ENCODE measurements around the gene TOMM5.

Gene TOMM5

DNA sequence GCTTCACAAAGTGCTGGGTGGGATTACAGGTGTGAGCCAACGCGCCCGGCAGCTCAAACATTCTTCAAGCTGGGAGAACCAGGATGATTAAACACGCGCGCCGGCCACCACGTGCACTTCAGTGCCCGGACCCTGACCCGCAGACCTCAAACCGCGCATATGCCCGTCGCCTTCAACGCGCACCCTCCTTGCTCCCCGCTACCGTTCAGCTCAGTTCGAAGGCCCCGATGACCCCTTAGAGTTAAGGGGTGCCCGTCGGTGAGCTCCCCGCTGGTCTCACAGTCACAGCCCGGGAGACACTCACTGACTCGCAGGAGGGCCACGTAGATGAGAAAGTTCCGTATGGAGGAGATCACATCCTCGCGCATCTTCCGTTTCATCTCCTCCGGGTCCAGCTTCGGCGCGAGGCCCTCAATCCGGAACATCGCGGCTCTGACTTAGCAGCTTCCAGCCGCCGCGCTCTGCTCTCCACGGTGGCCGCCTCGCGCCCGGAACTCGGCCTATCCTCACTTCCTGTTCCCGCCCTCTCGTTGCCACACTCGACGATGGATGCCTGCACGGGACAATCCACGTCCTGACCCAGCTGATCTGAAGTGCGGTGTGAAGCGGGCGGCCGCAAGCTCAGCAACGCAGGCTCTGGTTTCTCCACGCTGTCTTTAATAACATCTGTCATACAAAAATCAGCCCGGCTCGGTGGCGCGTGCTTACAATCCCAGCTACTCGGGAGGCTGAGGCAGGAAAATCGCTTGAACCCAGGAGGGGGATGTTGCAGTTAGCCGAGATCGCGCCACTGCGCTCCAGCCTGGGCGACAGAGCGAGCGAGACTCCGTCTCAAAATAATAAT lies at the start of gene TOMM5:
Gene TOMM5 (minus strand): TSS at position 490 of the 844 bp plus-strand sequence. CDS start 65 bp downstream, at position 425.
- no peaks in the 10 kb centered on the region for H3K27me3 ChIP-seq (ENCODE audit: control insufficient read depth in 1 of 2, insufficient read depth in 2 of 2, low read length in 2 of 2)
- peak within 1 kb of the TSS; percentile 98 to 99 for H3K4me3 ChIP-seq (ENCODE audit: low read length in 2 of 2)
- peaks cover 16% of the 10 kb centered on the region for H3K4me1 ChIP-seq (ENCODE audit: control insufficient read depth, insufficient read depth, low read length)
- H3K9me3 ChIP-seq (ENCODE audit: control insufficient read depth in 2 of 2, low read length in 2 of 2) = no peaks in the 10 kb centered on the region
- peak within 1 kb of the TSS; percentile 96 to 97 for H3K9ac ChIP-seq (ENCODE audit: low read length in 2 of 2)
- H3K36me3 ChIP-seq (ENCODE audit: control insufficient read depth in 2 of 2, insufficient read depth in 2 of 2, low read length in 2 of 2) = peaks cover 8 to 14% of the 10 kb centered on the region in 2 donors
- H3K27ac ChIP-seq (ENCODE audit: low read length) = peak within 1 kb of the TSS; percentile 80

DNA sequence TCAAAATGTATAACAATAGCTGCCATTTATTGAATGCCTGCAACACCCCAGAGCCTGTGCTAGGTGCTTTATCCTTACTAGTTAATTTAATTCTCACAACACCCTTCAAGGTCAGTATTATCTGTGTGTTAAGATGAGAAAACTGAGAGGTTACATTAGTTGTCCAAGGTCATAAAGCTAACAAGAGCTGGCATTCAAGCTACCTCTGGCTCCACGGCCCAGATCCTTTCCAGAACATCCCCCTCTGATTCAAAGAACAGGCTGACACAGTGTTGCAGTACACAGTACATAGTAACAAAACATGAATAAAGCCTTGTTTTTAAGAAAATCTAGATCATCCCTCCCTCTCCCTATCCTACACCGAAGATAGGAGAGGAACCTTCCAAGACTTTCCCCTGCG lies 48.9 kb upstream of the TOMM5 start:
- Histone ChIP-seq H3K4me3 (ENCODE audit: low read length in 2 of 2) (no peak overlapping the region), H3K27ac (ENCODE audit: low read length) (no peak overlapping the region), H3K4me1 (ENCODE audit: control insufficient read depth, insufficient read depth, low read length) (no peaks in the 10 kb centered on the region), H3K36me3 (ENCODE audit: control insufficient read depth in 2 of 2, insufficient read depth in 2 of 2, low read length in 2 of 2) (no peaks in the 10 kb centered on the region), H3K9ac (ENCODE audit: low read length in 2 of 2) (no peak overlapping the region), H3K9me3 (ENCODE audit: control insufficient read depth in 2 of 2, low read length in 2 of 2) (no peaks in the 10 kb centered on the region), H3K27me3 (ENCODE audit: control insufficient read depth in 1 of 2, insufficient read depth in 2 of 2, low read length in 2 of 2) (peaks cover 0 to 8% of the 10 kb centered on the region in 2 donors)

DNA sequence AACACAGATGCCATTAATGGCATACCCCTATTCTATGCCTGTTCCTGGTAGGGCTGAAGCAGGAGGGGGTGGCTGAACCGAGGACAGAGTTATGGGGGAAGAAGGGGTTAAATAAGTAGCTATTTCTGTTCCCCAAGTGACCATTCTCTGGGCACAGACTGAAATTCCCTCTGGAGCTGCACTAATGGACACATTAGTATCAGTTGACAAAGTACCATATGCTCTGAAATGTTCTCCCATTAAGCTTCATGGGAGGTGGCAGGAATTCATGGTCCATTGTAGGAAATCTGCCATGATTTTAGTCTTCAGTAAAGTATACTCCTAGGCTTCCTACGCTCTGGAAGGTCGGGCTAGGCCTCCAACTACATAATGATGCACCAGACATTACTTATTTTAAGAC lies 47.8 kb upstream of the TOMM5 start:
- Histone ChIP-seq H3K27ac (ENCODE audit: low read length) (no peak overlapping the region), H3K4me1 (ENCODE audit: control insufficient read depth, insufficient read depth, low read length) (no peaks in the 10 kb centered on the region)

DNA sequence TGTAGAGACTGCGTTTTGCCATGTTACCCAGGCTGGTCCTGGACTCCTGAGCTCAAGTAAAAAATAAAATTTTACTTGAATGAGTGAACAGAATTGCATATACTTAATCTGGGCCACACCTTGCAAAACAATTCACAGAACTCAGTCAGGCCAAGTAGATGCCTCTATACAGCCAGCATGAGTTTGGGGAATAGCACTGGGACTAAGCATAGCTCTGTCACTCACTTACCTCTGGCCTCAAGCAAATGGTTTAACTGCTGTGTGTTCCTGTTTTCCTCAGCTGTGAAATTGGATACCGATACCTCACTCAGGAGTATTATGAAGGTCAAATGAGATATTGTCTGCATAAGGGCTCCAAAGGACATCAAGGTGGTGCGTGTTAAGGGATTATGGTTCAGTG lies 47.4 kb upstream of the TOMM5 start:
- no peak overlapping the region for H3K9ac ChIP-seq (ENCODE audit: low read length in 2 of 2)
- H3K4me3 ChIP-seq (ENCODE audit: low read length in 2 of 2) = no peak overlapping the region
- H3K4me1 ChIP-seq (ENCODE audit: control insufficient read depth, insufficient read depth, low read length) = no peaks in the 10 kb centered on the region
- H3K27me3 ChIP-seq (ENCODE audit: control insufficient read depth in 1 of 2, insufficient read depth in 2 of 2, low read length in 2 of 2) = peaks cover 0 to 8% of the 10 kb centered on the region in 2 donors
- H3K9me3 ChIP-seq (ENCODE audit: control insufficient read depth in 2 of 2, low read length in 2 of 2) = no peaks in the 10 kb centered on the region
- no peak overlapping the region for H3K27ac ChIP-seq (ENCODE audit: low read length)
- no peaks in the 10 kb centered on the region for H3K36me3 ChIP-seq (ENCODE audit: control insufficient read depth in 2 of 2, insufficient read depth in 2 of 2, low read length in 2 of 2)

More for the DNA sequence above, 47.8 kb upstream of the TOMM5 start:
- no peaks in the 10 kb centered on the region for H3K36me3 ChIP-seq (ENCODE audit: control insufficient read depth in 2 of 2, insufficient read depth in 2 of 2, low read length in 2 of 2)
- H3K9ac ChIP-seq (ENCODE audit: low read length in 2 of 2) = no peak overlapping the region
- H3K4me3 ChIP-seq (ENCODE audit: low read length in 2 of 2) = no peak overlapping the region
- H3K9me3 ChIP-seq (ENCODE audit: control insufficient read depth in 2 of 2, low read length in 2 of 2) = no peaks in the 10 kb centered on the region
- H3K27me3 ChIP-seq (ENCODE audit: control insufficient read depth in 1 of 2, insufficient read depth in 2 of 2, low read length in 2 of 2) = peaks cover 0 to 8% of the 10 kb centered on the region in 2 donors

DNA sequence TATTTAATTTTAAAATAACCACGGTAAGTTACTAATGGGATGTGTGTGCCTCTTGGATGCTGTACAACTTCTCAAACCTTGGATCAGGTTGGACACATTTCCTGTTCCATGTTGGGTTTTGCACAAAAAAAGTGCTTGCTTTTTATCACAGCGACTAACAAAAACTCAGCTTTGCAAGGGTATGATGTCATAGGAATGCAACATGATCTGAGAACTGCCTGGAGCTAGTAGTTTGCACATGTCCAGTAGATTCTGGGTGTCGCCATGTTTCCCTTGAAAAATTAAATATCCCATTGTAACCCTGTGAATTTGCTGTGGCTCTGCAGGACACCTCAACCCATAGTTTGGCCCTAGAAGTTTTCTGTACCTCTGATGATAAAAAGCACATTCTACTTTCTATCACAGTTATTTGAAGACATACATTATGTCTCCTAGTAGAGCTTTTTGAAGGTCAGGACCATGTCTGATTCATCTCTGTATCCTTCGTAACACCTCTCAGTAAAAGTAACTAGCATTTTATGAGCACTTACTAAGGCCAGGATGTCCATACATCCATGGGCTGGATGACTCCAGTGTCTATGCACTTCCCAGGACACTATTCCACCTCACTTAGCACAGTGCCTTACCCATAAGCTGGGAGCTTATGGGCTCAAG lies 46.8 kb upstream of the TOMM5 start:
- Histone ChIP-seq H3K9ac (ENCODE audit: low read length in 2 of 2) (no peak overlapping the region), H3K27me3 (ENCODE audit: control insufficient read depth in 1 of 2, insufficient read depth in 2 of 2, low read length in 2 of 2) (peaks cover 0 to 8% of the 10 kb centered on the region in 2 donors), H3K27ac (ENCODE audit: low read length) (no peak overlapping the region), H3K4me1 (ENCODE audit: control insufficient read depth, insufficient read depth, low read length) (no peaks in the 10 kb centered on the region), H3K36me3 (ENCODE audit: control insufficient read depth in 2 of 2, insufficient read depth in 2 of 2, low read length in 2 of 2) (no peaks in the 10 kb centered on the region), H3K4me3 (ENCODE audit: low read length in 2 of 2) (no peak overlapping the region), H3K9me3 (ENCODE audit: control insufficient read depth in 2 of 2, low read length in 2 of 2) (no peaks in the 10 kb centered on the region)

DNA sequence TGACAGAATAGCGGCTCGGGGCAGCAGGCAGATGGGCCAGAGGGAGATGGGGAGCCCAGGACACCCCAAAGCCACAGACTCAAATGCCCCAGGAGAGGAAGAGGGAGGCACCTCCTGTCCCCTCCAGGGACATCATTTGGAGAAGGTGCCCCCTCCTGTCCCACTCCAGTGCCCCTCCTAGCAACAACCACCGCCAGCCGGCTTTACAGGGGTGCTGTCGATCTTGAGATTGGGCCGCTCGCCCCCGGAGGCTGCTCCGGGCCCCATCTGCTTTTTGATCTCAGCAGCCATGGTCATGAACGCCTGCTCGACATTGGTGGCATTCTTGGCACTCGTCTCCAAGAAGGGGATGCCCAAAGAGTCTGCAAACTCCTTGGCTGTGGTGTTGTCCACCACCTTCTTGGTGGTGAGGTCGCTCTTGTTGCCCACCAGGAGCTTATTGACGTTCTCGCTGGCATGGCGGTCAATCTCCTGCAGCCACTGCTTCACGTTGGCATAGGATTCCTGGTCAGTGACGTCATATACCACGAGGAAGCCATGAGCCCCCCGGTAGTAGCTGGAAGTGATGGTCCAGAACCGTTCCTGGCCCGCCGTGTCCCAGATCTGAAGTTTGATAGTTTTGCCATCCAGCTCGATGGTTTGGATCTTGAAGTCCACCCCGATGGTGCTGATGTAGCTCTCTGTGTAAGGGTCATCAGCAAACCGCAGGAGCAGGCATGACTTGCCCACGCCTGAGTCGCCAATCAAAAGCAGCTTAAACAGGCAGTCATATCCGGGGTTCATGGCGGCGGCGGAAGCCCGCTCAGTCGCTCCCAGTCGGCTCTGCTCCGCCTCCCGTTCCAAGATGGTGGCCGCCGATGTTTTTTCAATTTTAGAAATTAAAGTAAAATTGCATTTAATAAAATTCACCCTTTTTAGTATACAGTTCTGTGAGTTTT lies 44.4 kb upstream of the TOMM5 start:
- Histone ChIP-seq H3K27ac (ENCODE audit: low read length) (no peak overlapping the region), H3K4me3 (ENCODE audit: low read length in 2 of 2) (no peak overlapping the region), H3K36me3 (ENCODE audit: control insufficient read depth in 2 of 2, insufficient read depth in 2 of 2, low read length in 2 of 2) (no peaks in the 10 kb centered on the region), H3K27me3 (ENCODE audit: control insufficient read depth in 1 of 2, insufficient read depth in 2 of 2, low read length in 2 of 2) (peaks cover 0 to 2% of the 10 kb centered on the region in 2 donors), H3K9ac (ENCODE audit: low read length in 2 of 2) (no peak overlapping the region), H3K9me3 (ENCODE audit: control insufficient read depth in 2 of 2, low read length in 2 of 2) (no peaks in the 10 kb centered on the region), H3K4me1 (ENCODE audit: control insufficient read depth, insufficient read depth, low read length) (no peaks in the 10 kb centered on the region)

DNA sequence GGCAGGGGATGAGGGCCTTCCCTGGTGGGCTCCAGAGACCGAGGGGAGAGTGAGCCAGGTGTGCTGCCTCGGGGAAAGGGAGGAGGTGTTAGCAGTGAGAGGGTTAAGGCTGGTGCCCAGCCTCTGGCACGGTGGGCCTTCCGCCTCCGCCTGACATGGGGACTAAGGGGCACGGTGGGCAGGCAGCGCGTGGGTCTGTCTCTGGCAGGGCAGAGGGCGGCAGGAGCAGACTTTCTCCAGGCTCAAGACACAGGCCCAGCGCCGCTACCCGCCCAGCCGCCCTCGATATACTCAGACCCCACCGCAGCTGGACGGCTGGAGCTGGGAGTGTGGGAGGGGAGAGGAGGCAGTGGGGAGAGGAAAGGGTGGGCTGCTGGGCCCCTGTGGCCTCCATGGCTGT lies 43.4 kb upstream of the TOMM5 start:
- Histone ChIP-seq H3K9ac (ENCODE audit: low read length in 2 of 2) (no peak overlapping the region), H3K4me1 (ENCODE audit: control insufficient read depth, insufficient read depth, low read length) (no peaks in the 10 kb centered on the region), H3K9me3 (ENCODE audit: control insufficient read depth in 2 of 2, low read length in 2 of 2) (no peaks in the 10 kb centered on the region), H3K27me3 (ENCODE audit: control insufficient read depth in 1 of 2, insufficient read depth in 2 of 2, low read length in 2 of 2) (no peaks in the 10 kb centered on the region), H3K36me3 (ENCODE audit: control insufficient read depth in 2 of 2, insufficient read depth in 2 of 2, low read length in 2 of 2) (no peaks in the 10 kb centered on the region), H3K27ac (ENCODE audit: low read length) (no peak overlapping the region), H3K4me3 (ENCODE audit: low read length in 2 of 2) (no peak overlapping the region)

DNA sequence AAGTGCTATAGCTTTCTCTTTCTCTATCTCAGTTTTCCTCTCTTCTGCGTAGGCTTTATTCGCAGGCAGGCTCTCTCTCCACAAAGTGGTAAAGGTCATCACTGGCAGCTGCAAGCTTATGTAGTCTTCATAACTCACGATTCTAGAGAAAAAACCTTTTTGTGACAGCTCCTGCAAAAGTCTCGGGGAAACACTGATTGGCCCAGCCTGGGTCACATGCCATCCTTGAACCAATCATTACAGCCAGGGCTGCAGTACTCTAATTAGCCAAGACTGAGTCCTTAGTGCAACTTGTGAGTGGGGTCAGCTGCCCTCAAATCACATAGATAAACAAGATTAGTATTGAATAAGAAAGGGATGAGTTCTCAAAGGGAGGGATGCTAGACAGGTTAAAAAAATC lies 40.1 kb upstream of the TOMM5 start:
- Histone ChIP-seq H3K36me3 (ENCODE audit: control insufficient read depth in 2 of 2, insufficient read depth in 2 of 2, low read length in 2 of 2) (no peaks in the 10 kb centered on the region), H3K9me3 (ENCODE audit: control insufficient read depth in 2 of 2, low read length in 2 of 2) (no peaks in the 10 kb centered on the region), H3K27me3 (ENCODE audit: control insufficient read depth in 1 of 2, insufficient read depth in 2 of 2, low read length in 2 of 2) (no peaks in the 10 kb centered on the region), H3K27ac (ENCODE audit: low read length) (no peak overlapping the region), H3K9ac (ENCODE audit: low read length in 2 of 2) (no peak overlapping the region), H3K4me3 (ENCODE audit: low read length in 2 of 2) (no peak overlapping the region), H3K4me1 (ENCODE audit: control insufficient read depth, insufficient read depth, low read length) (no peaks in the 10 kb centered on the region)

DNA sequence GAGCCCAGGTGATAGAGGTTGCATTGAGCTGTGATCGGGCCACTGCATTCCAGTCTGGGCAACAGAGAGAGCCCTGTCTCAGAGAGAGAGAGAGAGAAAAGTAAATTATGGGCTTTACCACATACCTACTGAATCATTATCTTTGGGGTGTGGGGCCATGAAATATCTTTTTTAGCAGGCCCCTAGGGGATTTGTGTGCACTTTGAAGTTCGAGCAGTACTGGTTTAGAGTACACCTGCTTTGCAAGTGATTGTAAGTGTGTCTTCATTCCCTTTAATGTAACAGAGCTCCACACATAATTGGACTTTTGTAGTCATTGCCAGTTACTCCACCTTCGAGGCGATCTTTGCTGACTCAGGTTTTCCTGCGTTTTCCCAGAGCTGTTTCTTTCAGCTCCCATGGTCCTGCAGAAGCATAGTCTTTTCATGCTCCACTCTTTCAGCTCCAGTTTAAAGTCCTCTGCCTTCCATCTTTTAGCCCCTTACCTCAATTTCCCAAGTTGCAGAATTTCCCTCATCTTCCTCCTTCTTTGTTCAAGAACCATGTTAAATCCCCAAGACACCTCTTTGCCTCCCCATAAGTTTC lies 34.4 kb upstream of the TOMM5 start:
- H3K27me3 ChIP-seq (ENCODE audit: control insufficient read depth in 1 of 2, insufficient read depth in 2 of 2, low read length in 2 of 2) = peaks cover 0 to 3% of the 10 kb centered on the region in 2 donors
- no peaks in the 10 kb centered on the region for H3K9me3 ChIP-seq (ENCODE audit: control insufficient read depth in 2 of 2, low read length in 2 of 2)
- no peak overlapping the region for H3K9ac ChIP-seq (ENCODE audit: low read length in 2 of 2)
- no peaks in the 10 kb centered on the region for H3K4me1 ChIP-seq (ENCODE audit: control insufficient read depth, insufficient read depth, low read length)
- H3K36me3 ChIP-seq (ENCODE audit: control insufficient read depth in 2 of 2, insufficient read depth in 2 of 2, low read length in 2 of 2) = no peaks in the 10 kb centered on the region
- H3K4me3 ChIP-seq (ENCODE audit: low read length in 2 of 2) = no peak overlapping the region
- no peak overlapping the region for H3K27ac ChIP-seq (ENCODE audit: low read length)

DNA sequence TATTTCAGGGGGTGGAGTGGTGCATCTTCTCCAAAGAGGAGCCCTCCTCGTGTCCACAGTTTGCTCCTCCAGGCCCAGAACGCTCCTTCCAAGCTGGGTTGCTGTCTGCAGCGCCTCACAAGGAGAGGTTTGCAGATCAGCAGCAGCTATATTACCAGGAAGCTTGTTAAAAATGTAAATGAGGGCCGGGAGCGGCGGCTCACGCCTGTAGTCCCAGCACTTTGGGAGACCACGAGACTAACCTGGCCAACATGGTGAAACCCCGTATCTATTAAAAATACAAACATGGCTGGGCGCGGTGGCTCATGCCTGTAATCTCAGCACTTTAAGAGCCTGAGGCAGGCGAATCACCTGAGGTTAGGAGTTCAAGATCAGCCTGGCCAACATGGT lies 33.4 kb upstream of the TOMM5 start:
- H3K36me3 ChIP-seq (ENCODE audit: control insufficient read depth in 2 of 2, insufficient read depth in 2 of 2, low read length in 2 of 2) = no peaks in the 10 kb centered on the region
- no peak overlapping the region for H3K4me3 ChIP-seq (ENCODE audit: low read length in 2 of 2)
- H3K4me1 ChIP-seq (ENCODE audit: control insufficient read depth, insufficient read depth, low read length) = no peaks in the 10 kb centered on the region
- no peak overlapping the region for H3K27ac ChIP-seq (ENCODE audit: low read length)
- H3K9me3 ChIP-seq (ENCODE audit: control insufficient read depth in 2 of 2, low read length in 2 of 2) = no peaks in the 10 kb centered on the region
- H3K9ac ChIP-seq (ENCODE audit: low read length in 2 of 2) = no peak overlapping the region
- H3K27me3 ChIP-seq (ENCODE audit: control insufficient read depth in 1 of 2, insufficient read depth in 2 of 2, low read length in 2 of 2) = peaks cover 0 to 3% of the 10 kb centered on the region in 2 donors
